ENCODE results near the gene DUOXA1. TPM values are rescaled to one million over a fixed set of nuclear protein-coding genes. Genes with fewer than 3 reads are reported as not detected.

The DUOXA1 gene
- polyA plus RNA-seq, 1 of the 3 experiments (the other 2 are of a cell fraction) = 0.02 TPM

DNA sequence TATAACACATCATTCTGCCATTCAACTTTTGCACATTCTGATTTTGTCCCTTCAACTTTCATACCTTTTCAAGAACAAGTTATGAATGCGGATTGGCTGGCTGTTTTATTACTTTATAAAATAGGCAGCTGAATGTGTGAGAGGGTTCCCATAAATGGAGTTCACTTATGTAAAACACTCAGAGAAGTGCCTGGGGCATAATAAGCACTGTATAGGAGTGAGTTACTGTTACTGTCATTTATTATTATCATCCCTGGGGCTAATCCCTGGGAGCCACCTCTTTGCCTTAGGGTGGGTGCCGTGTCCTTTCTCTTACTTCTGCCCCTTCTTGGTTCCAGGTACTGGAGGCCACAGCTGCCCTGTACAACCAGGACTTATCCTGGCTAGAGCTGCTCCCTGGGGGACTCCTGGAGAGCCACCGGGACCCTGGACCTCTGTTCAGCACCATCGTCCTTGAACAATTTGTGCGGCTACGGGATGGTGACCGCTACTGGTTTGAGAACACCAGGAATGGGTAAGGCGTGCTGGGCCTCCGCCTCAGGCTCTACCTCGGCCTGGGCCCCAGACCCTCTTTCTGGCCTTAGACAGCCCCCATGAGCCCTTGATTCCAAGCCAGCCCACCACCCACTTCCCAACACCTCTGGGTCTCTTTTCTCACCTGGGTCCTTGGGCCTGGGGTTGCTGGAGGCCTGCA is 11.0 kb upstream of the DUOXA1 start:
- H3K4me1 ChIP-seq (ENCODE audit: control insufficient read depth in 1 of 2, insufficient read depth in 2 of 2, low read depth in 1 of 2, low read length in 1 of 2) = peaks cover 0 to 10% of the 10 kb centered on the region in 2 experiments; a peak in 1 of 4 replicates
- ChIA-PET CTCF (interaction anchor here (1.1 to 3.2 kb wide), 4 partner anchors 22 to 317 kb away, joined by 3 to 14 read pairs (median 6); no protein-coding TSS in a partner anchor), POLR2A (no interaction called here)
- H3K36me3 ChIP-seq (replicated peaks in 1 of 2; ENCODE audit: control insufficient read depth in 1 of 2, insufficient read depth in 2 of 2, low read length in 1 of 2) = no peaks in the 10 kb centered on the region
- no peak overlapping the region for H3K4me3 ChIP-seq (ENCODE audit: low read depth in 2 of 2, low read length in 1 of 2)
- H3K79me2 ChIP-seq (ENCODE audit: insufficient read depth) = no peaks in the 10 kb centered on the region
- no peaks in the 10 kb centered on the region for H3K9me2 ChIP-seq
- no peak overlapping the region for H3K4me2 ChIP-seq
- no peak overlapping the region for H2AFZ ChIP-seq (ENCODE audit: low read depth)
- 84% methylated on average over 10 of the region's 10 CpGs for WGBS (ENCODE audit: low lambda C conversion rate)
- no peaks in the 10 kb centered on the region for H3F3A ChIP-seq (replicated peaks; ENCODE audit: insufficient read depth)
- no peak for DNase-seq
- no peaks in the 10 kb centered on the region for H4K20me1 ChIP-seq (ENCODE audit: insufficient read depth)
- no peak overlapping the region for H3K27ac ChIP-seq (ENCODE audit: low read depth in 2 of 2, low read length in 1 of 2)
- H3K9me3 ChIP-seq = no peaks in the 10 kb centered on the region
- H3K9ac ChIP-seq = no peak overlapping the region
- TF ChIP-seq TEAD4 (IDR thresholded peaks at IDR 0.05; ENCODE audit: borderline replicate concordance, insufficient read depth) (no peak), MEF2A (IDR thresholded peaks at IDR 0.05; ENCODE audit: borderline replicate concordance, low read depth) (no peak), FOXJ3 (CRISPR knock-in tag; IDR thresholded peaks at IDR 0.05) (no peak), EP300 (IDR thresholded peaks at IDR 0.05; ENCODE audit: borderline replicate concordance in 1 of 2, low read depth in 1 of 2, low read length in 1 of 2) (no peak), TAF1 (IDR thresholded peaks at IDR 0.05; ENCODE audit: borderline replicate concordance, low read depth, low read length) (no peak), JUND (IDR thresholded peaks at IDR 0.05) (no peak), IRF3 (IDR thresholded peaks at IDR 0.05; ENCODE audit: low read depth, low read length) (no peak), USF1 (IDR thresholded peaks at IDR 0.05; ENCODE audit: borderline replicate concordance, low read depth) (no peak), SIN3A (IDR thresholded peaks at IDR 0.05; ENCODE audit: borderline replicate concordance, low read depth, low read length) (no peak), RFX5 (IDR thresholded peaks at IDR 0.05; ENCODE audit: low read length) (no peak), GABPA (IDR thresholded peaks at IDR 0.05; ENCODE audit: low read depth) (no peak), MAX (IDR thresholded peaks at IDR 0.05; ENCODE audit: low read depth) (no peak), GATA2 (CRISPR knock-in tag; IDR thresholded peaks at IDR 0.05) (no peak)
- TF ChIP-seq, protein P1, sequence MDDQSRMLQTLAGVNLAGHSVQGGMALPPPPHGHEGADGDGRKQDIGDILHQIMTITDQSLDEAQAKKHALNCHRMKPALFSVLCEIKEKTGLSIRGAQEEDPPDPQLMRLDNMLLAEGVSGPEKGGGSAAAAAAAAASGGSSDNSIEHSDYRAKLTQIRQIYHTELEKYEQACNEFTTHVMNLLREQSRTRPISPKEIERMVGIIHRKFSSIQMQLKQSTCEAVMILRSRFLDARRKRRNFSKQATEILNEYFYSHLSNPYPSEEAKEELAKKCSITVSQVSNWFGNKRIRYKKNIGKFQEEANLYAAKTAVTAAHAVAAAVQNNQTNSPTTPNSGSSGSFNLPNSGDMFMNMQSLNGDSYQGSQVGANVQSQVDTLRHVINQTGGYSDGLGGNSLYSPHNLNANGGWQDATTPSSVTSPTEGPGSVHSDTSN (IDR thresholded peaks at IDR 0.05) = no peak
- H3K27me3 ChIP-seq (ENCODE audit: insufficient read depth) = no peaks in the 10 kb centered on the region
